ENCODE measurements around the gene AKT3. TPM values are rescaled to one million over a fixed set of nuclear protein-coding genes. Genes with fewer than 3 reads are reported as not detected.

Gene AKT3
- polyA plus RNA-seq, 2 of the 4 experiments (the other 2 are of a cell fraction), result 18.4 to 43.5 TPM

GRCh38 chr1:243525085-243525487 is 325.0 kb downstream of the AKT3 start (continued):
- TF ChIP-seq ELK1 (IDR thresholded peaks at IDR 0.05; ENCODE audit: low read depth, low read length), result no peak
- 0 out of 3 replicates have a peak, but pooled peaks have one; percentile 31 for TF ChIP-seq BCL3 (IDR thresholded peaks at IDR 0.05)
- TF ChIP-seq FOSL2 (IDR thresholded peaks at IDR 0.05), result peak; percentile 63; the same call in 1 of the 2 replicates
- peak; percentile 38; the same call in 1 of the 2 replicates for TF ChIP-seq FOSL2 (CRISPR knock-in tag; IDR thresholded peaks at IDR 0.05)

- WGBS (ENCODE audit: missing lambda C conversion rate), result 91% methylated on average over 5 of the region's 5 CpGs
- POLR2A ChIA-PET, result no interaction called here
- FAIRE-seq (no peak), DNase-seq (ENCODE audit: low read depth in 1 of 2, low spot score in 1 of 2) (no peak), ATAC-seq (no peak)
- Histone ChIP-seq H3K27ac (peak overlapping the region in 1 of 2 experiments; percentile 84; a peak in 4 of 6 replicates), H3K4me2 (no peak overlapping the region), H3K9me3 (no peaks in the 10 kb centered on the region), H3K4me3 (no peak overlapping the region), H3K4me1 (peaks cover 28% of the 10 kb centered on the region)
- CTCF ChIA-PET, result interaction anchor here (0.6 to 1.3 kb wide), 4 partner anchors 13 to 750 kb away, joined by 3 read pairs; no protein-coding TSS in a partner anchor
- TF ChIP-seq POLR2A (IDR thresholded peaks at IDR 0.05; ENCODE audit: low read length), result no peak
- no peak for TF ChIP-seq HES2 (IDR thresholded peaks at IDR 0.05)
- no peak for TF ChIP-seq PHF8 (IDR thresholded peaks at IDR 0.05; ENCODE audit: borderline replicate concordance, low read depth)
- no peak for TF ChIP-seq RFX5 (IDR thresholded peaks at IDR 0.05)
- TF ChIP-seq FOXS1 (CRISPR knock-in tag; IDR thresholded peaks at IDR 0.05), result no peak
- TF ChIP-seq PBX3 (IDR thresholded peaks at IDR 0.05), result no peak
- no peak for TF ChIP-seq KDM5A (IDR thresholded peaks at IDR 0.05)
- no peak for TF ChIP-seq E2F6 (IDR thresholded peaks at IDR 0.05; ENCODE audit: borderline replicate concordance, low read depth)
Observed at GRCh38 chr1:243523766-243524165, 326.3 kb downstream of the AKT3 start.

GRCh38 chr1:243520831-243521230 is 329.2 kb downstream of the AKT3 start:
- H3K27ac ChIP-seq, result no peak overlapping the region
- no peak overlapping the region for H3K4me2 ChIP-seq
- no peaks in the 10 kb centered on the region for H3K9me3 ChIP-seq
- FAIRE-seq (peak; percentile 36), ATAC-seq (no peak), DNase-seq (ENCODE audit: low read depth in 1 of 2, low spot score in 1 of 2) (no peak)
- no peak for TF ChIP-seq KDM1A (IDR thresholded peaks at IDR 0.05; ENCODE audit: low read depth)
- TF ChIP-seq MYC (IDR thresholded peaks at IDR 0.05; ENCODE audit: borderline replicate concordance, low read length), result no peak
- TF ChIP-seq CHD2 (IDR thresholded peaks at IDR 0.05; ENCODE audit: low read length, partially characterized antibody), result no peak
- no peak for TF ChIP-seq HOXB13 (CRISPR knock-in tag; IDR thresholded peaks at IDR 0.05; ENCODE audit: low read depth)
- TF ChIP-seq ELK1 (IDR thresholded peaks at IDR 0.05; ENCODE audit: low read depth, low read length), result no peak
- TF ChIP-seq FOXS1 (CRISPR knock-in tag; IDR thresholded peaks at IDR 0.05), result no peak
- peaks cover 22% of the 10 kb centered on the region for H3K4me1 ChIP-seq
- ChIA-PET CTCF (no interaction called here), POLR2A (no interaction called here)
- WGBS (ENCODE audit: missing lambda C conversion rate), result 92% methylated on average over 1 of the region's 1 CpG
- H3K4me3 ChIP-seq, result no peak overlapping the region

Measured in A549 (cell line).